GM12892 (cell line): ENCODE measurements around the gene ACP6.

Source experiments
- POLR2A ChIP-seq: IDR thresholded peaks from 2 replicates; pipeline ENCODE4 v1.6.1; 2011; ENCODE audit warnings: low read depth, low read length, control low read depth
- POLR2AphosphoS5 ChIP-seq: IDR thresholded peaks from 2 replicates; pipeline ENCODE4 v1.6.1; 2011; ENCODE audit warnings: low read depth, low read length, control low read depth
- TAF1 ChIP-seq: IDR thresholded peaks from 2 replicates; pipeline ENCODE4 v1.6.1; 2011; ENCODE audit warnings: low read depth, mild to moderate bottlenecking, control low read depth, low read length, borderline replicate concordance

- no peak for TF ChIP-seq POLR2A
- no peak for TF ChIP-seq TAF1
- no peak for TF ChIP-seq POLR2AphosphoS5
Measured at GRCh38 chr1:147626739-147627138, 43.6 kb downstream of the ACP6 start.
